ENCODE measurements around the gene MTHFD1L. TPM values are rescaled to one million over a fixed set of nuclear protein-coding genes. Genes with fewer than 3 reads are reported as not detected.
"Not testable (repeated sequence)": the region's sequence is repeated elsewhere in the genome, so short reads cannot be mapped to it uniquely, and the experiment has no call there.

MTHFD1L gene
- 1.6 TPM for total RNA-seq

DNA sequence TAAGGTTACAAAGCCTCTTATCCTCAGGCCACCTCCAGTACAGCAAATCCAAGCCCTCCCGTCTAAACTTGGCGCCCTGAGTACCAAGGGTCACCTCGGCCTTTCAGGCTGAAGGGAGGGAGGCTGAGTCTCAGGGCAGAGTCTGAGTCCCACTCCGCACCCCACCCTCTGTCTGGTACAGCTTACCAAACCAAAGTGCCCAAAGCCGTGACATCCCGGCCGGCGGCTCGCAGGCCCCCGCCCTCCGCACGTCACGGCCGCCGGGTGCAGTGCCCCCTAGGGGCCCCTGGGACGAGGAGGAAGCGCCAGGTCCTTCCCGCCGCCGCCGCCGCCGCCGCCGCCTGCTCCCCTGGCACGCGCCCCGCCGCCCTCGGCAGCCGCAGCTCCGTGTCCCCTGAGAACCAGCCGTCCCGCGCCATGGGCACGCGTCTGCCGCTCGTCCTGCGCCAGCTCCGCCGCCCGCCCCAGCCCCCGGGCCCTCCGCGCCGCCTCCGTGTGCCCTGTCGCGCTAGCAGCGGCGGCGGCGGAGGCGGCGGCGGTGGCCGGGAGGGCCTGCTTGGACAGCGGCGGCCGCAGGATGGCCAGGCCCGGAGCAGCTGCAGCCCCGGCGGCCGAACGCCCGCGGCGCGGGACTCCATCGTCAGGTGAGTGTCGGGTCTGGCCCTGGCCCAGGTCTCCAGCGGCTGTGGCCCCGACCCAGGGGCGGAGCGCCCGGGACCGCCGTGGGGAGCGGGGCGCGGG, at the start of gene MTHFD1L:
TSS of gene MTHFD1L (plus strand) at position 297 of the 741 bp plus-strand sequence. CDS start at position 418, 121 bp downstream.
- ATAC-seq, result peak; percentile 84

DNA sequence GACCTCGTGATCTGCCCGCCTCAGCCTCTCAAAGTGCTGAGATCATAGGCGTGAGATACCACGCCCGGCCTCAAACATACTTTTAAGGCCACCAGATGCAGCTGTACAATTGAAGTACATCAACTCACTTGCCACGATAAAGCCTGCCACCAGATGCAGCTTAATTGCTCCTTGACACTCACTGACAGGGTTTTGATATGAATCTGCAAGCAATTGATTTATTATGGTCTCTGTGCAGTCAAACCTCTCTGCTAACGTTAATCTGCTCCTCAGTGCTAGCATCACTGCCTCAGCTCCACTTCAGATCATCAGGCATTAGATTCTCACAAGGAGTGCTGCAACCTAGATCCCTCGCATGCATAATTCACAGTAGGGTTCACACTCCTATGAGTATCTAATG, 48.9 kb upstream of the MTHFD1L start:
- ATAC-seq; DNase-seq (ENCODE audit: low spot score): not testable (repeated sequence)

More for the DNA sequence above, at the start of gene MTHFD1L:
- DNase-seq (ENCODE audit: low spot score), result peak; percentile 72

DNA sequence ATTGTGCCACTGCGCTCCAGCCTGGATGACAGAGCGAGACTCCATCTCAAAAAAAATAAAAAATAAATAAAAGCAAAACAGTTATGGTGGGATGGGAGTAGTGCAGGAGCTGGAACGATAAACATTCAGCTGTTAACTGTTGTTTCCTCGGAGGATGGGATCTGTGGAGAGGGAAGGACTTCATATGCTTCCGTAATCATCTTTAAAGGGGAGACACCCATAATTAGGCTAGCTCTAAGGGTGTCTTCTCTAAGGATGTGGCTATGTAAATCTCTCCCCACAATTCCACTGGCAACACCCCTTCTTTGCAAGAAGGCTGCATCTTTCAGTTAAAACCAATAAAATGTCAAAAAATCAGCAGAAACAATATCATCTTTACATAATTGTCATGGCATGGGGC, 42.6 kb upstream of the MTHFD1L start:
- DNase-seq (ENCODE audit: low spot score) (no peak), ATAC-seq (no peak)

DNA sequence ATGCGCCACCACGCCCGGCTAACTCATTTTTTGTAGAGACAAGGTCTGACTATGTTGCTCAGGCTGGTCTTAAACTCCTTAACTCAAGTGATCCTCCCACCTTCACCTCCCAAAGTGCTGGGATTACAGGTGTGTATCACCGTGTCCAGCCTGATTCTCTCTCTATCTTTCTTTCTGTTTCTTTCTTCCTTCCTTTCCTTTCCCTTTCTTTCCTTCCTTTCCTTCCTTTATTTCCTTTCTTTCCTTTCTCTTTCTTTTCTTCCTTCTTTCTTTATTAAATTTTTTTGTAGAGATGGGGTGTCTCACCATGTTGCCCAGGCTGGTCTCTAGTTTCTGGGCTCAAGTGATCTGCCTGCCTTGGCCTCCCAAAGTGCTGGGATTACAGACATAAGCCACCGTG, 38.7 kb upstream of the MTHFD1L start:
- no peak for ATAC-seq
- DNase-seq (ENCODE audit: low spot score), result no peak

DNA sequence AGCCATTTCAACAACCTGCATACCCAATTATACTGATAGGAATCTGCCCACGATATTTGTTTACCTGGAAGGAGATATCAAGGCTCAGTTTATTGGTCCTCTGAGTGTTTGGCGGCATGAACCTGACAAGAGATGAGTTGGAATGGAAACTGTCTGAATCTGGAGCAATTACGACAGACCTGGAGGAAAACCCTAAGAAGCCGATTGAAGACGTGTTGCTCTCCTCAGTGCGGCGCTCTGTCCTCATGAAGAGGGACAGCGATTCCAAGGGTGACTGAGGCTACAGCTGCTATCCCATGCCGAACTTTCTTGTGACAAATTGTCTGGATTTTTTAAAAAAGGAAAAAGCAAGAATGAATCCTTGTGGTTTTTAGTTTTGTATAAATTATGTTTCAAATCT, 37.4 kb upstream of the MTHFD1L start:
- not testable (repeated sequence) for DNase-seq (ENCODE audit: low spot score); ATAC-seq

DNA sequence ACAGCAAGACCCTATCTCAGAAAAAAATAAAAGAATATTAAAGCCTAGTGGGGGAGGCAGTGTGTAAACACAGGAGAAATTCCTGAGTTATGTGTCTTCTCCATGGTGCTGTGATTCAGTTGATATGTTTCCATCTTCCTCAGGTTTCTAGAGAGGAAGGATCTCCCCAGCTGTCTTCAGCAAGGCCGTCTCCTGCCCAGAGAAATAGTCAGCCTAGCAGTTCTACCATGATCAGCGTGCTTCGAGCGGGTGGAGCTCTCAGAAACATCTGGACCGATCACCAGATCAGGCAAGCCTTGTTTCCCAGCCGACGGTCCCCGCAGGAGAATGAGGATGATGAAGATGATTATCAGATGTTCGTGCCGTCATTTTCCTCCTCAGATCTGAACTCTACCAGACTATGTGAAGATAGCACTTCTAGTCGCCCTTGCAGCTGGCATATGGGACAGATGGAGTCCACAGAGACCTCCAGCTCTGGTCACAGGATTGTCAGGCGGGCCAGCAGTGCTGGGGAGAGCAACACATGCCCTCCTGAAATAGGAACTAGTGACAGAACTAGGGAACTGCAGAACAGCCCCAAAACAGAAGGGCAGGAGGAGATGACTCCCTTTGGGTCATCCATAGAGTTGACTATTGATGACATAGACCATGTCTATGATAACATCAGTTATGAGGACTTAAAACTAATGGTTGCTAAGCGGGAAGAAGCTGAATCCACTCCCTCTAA, 34.9 kb upstream of the MTHFD1L start:
- ATAC-seq, result no peak

DNA sequence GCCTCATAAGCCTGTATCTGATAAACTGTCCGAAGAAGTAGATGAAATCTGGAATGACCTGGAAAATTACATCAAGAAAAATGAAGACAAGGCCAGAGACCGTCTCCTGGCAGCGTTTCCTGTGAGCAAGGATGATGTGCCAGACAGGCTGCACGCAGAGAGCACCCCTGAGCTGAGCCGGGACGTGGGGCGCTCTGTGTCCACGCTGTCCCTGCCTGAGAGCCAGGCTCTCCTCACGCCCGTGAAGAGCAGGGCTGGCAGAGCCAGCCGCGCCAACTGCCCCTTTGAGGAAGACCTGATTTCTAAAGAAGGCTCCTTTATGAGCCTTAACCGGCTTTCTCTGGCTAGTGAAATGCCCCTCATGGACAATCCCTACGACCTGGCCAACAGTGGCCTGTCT, 33.9 kb upstream of the MTHFD1L start:
- ATAC-seq (no peak), DNase-seq (ENCODE audit: low spot score) (no peak)

More for the DNA sequence above, 34.9 kb upstream of the MTHFD1L start:
- DNase-seq (ENCODE audit: low spot score), result no peak

DNA sequence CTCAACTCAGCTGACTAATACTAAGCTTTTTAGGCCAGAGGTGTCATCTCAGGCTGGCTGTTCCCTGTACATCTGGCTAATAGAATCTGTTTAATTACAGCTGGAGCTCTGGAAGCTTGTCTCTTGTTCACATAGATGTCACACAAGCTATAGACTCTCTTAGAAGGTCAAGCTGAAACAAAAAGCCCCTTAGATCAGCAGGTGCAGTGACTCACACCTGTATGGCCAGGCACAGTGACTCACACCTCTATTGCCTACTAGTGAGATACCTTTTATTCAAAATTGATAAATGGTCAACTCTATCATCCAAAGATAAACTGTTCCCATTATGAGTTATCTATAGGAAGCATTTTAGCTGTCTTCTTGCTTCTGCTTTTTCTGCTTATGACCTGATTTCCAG, 29.9 kb upstream of the MTHFD1L start:
- no peak for DNase-seq (ENCODE audit: low spot score)

DNA sequence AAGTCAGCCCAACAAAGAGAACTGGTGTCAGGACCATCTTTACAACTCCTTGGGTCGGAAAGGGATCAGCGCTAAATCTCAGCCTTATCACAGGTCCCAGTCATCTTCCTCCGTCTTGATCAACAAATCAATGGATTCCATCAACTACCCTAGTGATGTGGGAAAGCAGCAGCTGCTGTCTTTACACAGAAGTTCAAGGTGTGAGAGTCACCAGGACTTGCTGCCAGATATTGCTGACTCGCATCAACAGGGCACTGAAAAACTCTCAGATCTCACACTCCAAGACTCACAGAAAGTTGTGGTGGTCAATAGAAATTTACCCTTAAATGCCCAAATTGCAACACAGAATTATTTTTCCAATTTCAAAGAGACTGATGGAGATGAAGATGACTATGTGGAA, 25.3 kb upstream of the MTHFD1L start:
- ATAC-seq (no peak), DNase-seq (ENCODE audit: low spot score) (no peak)

More for the DNA sequence above, 29.9 kb upstream of the MTHFD1L start:
- no peak for ATAC-seq

DNA sequence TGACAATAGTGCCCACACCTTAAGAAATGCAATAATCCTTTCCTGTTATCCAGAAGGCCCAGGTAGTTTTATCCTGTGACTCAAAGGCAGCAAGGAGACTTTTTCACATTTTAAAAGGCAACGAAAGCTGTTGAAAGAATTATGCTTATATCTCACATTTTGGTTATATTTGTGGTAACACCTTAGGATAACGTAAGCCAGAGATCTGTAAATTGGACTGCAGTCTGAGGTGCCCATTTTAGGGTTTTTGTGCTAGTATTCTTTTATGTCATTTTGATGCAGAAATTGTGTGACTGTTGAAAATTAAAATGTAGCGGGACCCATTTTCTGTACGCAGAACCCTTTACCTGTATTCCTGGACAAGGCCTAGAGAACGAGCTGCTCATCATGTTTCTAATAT, 24.3 kb upstream of the MTHFD1L start:
- no peak for DNase-seq (ENCODE audit: low spot score)
- no peak for ATAC-seq

DNA sequence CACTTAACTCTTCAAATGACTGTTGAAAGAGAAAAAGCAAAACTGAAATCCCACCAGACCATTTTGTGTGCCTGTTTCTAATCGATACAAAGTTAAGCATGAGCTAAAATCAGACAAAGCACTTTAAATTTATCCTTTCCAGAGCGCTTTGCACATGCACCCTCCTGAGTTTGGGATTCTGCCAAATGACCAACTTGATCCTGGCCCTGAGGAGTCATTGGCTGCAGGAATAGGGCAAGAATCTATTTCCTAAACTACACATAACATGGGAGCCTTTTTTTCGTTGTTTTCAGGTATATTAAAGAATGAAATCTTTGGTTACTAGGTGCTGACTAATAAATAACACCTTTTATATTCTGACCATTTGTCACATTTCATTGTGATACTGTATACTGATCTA, 23.8 kb upstream of the MTHFD1L start:
- ATAC-seq, result no peak
- DNase-seq (ENCODE audit: low spot score), result no peak

DNA sequence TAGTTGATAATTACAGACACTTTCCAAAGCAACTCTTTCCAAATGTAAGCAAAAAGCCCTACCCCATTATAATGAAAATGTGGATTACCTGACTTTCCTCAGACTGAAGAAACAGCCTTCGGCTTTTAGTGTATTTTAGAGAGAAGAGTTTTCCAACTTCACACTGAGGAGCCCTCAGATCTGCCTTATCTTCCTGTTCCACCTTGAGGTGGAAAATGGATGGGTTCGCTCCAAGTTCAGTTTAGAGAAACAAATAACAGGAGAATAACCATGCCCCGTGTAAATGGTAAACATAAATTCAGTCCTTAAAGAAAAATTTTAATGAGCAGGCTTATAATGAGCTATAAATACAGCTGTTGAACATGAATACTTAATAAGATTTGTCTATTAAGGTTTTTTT, 21.1 kb upstream of the MTHFD1L start:
- ATAC-seq (no peak), DNase-seq (ENCODE audit: low spot score) (no peak)

DNA sequence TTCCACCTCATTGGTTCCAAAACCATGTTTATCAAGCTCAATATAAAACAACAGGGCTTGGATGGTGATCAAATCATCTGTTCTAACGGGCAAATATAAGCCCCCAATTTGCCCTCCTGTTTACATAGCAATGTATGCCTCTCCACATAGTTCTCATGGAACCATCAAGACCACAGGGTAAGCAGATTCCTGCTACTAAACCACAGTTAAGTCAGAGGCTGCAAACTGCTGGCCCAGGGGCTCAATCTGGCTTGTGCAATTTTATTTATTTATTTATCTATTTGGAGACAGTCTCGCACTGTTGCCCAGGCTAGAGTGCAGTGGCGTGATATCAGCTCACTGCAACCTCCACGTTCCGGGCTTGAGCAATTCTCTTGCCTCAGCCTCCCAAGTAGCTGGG, 18.9 kb upstream of the MTHFD1L start:
- no peak for ATAC-seq
- no peak for DNase-seq (ENCODE audit: low spot score)

DNA sequence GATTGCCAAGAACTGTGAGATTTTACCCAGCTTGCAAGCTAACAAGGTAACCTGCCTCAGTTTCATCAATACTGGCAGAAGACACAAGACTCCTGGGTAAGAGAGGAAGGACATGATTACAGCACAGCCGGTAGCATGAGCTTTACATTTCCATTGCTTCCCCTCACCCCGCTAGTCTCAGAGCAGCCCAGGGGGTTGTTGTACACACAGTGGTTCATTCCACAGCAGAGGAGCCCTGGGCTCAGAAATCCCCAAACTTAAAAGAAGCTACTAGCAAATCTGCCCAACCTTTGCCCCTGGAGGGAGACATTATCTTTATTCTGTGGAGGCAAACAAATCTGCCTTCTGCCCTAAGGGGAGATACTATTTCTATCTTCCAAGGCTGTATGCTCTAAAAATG, 17.1 kb upstream of the MTHFD1L start:
- ATAC-seq, result no peak
- no peak for DNase-seq (ENCODE audit: low spot score)

DNA sequence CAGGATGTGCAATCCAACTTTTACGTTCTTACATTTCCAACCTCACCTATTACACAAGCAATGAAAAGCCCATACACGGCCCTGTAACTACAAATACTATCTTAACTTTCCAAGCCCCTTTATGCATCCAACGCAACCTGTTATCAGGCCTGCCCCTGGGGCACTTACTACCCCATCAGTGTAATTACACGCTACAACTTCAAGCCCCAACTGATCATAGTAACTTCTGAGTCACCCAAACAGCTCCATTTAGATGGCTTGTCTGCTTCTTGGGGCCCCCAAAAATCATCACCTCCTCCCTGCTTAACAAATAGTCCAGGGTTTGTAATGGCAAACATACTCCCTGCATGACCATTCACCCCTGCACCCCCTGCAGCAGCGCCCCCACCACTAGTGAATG, 11.1 kb upstream of the MTHFD1L start:
- not testable (repeated sequence) for DNase-seq (ENCODE audit: low spot score); ATAC-seq

DNA sequence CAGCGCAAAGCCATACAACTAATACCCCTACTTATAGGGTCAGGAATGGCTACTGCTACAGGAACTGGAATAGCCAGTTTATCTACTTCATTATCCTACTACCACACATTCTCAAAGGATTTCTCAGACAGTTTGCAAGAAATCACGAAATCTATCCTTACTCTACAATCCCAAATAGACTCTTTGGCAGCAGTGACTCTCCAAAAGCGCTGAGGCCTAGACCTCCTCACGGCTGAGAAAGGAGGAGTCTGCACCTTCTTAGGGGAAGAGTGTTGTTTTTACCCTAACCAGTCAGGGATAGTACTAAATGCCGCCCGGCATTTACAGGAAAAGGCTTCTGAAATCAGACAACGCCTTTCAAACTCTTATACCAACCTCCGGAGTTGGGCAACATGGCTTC, 10.3 kb upstream of the MTHFD1L start:
- not testable (repeated sequence) for DNase-seq (ENCODE audit: low spot score); ATAC-seq

DNA sequence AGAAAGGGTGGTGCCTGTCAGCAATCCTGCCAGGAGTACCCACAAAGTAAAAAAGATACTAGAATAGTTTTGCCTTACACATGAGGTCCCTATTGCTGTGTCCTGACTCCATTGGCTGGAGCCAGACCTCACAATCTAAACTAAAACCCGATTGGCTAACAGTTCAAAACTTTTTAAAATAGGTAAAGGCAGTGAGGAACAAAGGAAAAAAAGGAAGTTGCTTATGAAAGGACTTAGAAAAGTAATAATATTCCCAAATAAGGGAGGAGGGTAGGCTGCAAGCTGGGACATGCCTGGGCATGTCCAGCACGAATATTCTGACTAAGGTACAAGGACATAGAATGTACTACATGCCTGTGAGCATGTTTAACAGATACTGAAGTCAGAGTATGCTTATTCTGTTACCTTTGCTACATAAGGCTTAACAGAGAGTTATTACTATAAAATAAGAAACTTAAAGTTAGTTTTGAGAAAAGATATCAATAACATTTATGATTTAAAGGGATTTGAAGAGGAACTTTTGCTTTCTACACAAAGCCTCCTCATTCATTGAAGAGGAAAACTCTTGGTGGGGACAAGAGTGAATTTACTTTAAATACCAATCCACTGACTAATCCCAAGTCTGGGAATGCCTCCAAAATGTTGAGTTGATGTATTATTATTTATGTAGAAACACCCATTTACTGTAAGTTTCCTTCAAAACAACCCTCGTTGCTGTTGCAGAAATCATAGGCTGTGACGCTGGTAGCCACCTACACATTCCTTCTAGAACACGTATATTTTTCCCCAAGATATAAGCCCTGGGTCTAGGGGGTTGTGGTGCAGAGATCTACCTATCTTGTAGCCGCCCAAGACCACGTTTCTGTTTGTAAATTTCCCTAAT, 8.2 kb upstream of the MTHFD1L start:
- ATAC-seq (no peak), DNase-seq (ENCODE audit: low spot score) (no peak)

DNA sequence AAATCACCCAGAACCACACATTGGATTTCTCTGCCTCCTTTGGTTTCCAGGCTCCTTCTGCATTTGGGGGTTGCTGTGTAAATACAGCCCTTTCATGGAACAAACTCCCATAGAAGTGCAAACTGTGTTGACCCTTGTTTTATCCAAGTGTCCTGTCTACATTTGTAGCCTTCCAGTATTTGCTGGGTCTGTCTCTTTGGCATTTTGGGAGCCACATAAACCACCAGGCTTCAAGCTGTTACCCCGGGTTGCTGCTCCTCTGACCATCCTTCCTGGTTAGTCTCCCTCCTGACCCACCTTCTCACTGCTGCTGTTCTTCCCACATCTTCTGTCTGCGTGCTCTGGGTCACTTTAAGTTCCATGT, 7.6 kb upstream of the MTHFD1L start:
- no peak for ATAC-seq
- DNase-seq (ENCODE audit: low spot score), result no peak

DNA sequence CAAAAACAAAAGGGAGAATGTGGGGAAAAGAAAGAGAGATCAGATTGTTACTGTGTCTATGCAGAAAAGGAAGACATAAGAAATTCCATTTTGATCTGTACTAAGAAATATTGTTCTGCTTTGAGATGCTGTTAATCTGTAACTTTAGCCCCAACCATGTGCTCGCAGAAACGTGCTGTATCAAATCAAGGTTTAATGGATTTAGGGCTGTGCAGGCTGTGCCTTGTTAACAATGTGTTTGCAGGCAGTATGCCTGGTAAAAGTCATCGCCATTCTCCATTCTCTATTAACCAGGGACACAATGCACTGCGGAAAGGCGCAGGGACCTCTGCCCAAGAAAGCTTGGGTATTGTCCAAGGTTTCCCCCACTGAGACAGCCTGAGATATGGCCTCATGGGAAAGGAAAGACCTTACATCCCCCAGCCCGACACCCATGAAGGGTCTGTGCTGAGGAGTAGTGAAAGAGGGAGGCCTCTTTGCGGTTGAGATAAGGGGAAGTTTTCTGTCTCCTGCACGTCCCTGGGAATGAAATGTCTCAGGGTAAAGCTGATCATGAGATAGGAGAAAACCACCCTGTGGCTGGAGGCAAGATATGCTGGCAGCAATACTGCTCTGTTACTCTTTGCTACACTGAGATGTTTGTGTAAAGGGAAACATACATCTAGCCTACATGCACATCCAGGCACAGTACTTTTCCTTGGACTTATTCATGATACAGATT, 3.9 kb upstream of the MTHFD1L start:
- ATAC-seq; DNase-seq (ENCODE audit: low spot score): not testable (repeated sequence)

DNA sequence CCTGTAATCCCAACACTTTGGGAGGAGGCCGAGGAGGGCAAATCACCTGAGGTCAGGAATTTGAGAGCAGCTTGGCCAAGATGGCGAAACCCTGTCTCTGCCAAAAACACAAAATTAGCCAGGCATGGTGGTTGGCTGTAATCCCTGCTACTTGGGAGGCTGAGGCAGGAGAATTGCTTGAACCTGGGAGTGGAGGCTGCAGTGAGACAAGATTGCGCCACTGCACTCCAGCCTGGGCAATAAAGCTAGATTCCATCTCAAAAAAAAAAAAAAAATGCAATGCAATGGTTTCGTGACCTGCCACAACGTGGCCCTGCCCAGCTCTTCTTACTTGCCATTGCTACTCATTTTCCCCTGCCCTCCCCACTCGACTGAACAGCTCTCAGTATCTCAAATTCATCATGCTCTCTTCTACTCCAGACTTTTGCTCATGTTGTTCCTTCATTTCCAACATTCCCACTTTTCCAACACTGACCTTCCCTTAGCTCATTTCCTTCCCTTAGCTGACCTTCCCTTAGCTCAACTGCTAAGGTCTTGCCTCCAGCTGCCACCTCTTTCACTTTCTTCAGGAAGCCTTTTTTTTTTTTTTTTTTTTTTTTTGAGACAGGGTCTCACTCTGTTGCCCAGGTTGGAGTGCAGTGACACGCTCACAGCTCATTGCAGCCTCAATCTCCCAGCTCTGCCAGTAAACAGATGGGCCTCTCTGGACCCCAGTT, 2.1 kb upstream of the MTHFD1L start:
- DNase-seq (ENCODE audit: low spot score) (no peak), ATAC-seq (no peak)
